Endometrial microvascular endothelial cells (primary cell): ENCODE data around the gene RPS18. TPM values are rescaled to one million over a fixed set of nuclear protein-coding genes. Genes with fewer than 3 reads are reported as not detected.

Experiments
- total RNA-seq: library from RNA; depleted of rRNA; stranded (reverse); fragments of >200 nt; gene quantifications from one replicate; pipeline ENCODE4 v1.2.3, GENCODE V29; 2015; ENCODE audit errors: inconsistent ontology term

Gene RPS18
- total RNA-seq, 1 donor from 2014 or later = 3,623 TPM

Other genes starting within 250 kb of the RPS18 start
- 8.6 TPM for gene HLA-DPA1, start 198.4 kb upstream of the RPS18 start, total RNA-seq
- gene HLA-DPB1, start 196.1 kb upstream of the RPS18 start, total RNA-seq = 36.7 TPM
- gene COL11A2, start 79.6 kb upstream of the RPS18 start, total RNA-seq = not detected
- 19.3 TPM for gene RXRB, start 71.4 kb upstream of the RPS18 start, total RNA-seq
- gene SLC39A7, start 71.2 kb upstream of the RPS18 start, total RNA-seq = 102 TPM
- 6.0 TPM for gene HSD17B8, start 67.4 kb upstream of the RPS18 start, total RNA-seq
- gene RING1, start 63.6 kb upstream of the RPS18 start, total RNA-seq = 9.3 TPM
- 43.4 TPM for gene VPS52, start 199 bp upstream of the RPS18 start, total RNA-seq
- 4.0 TPM for gene B3GALT4, start 5.0 kb downstream of the RPS18 start, total RNA-seq
- gene WDR46, start 17.2 kb downstream of the RPS18 start, total RNA-seq = 75.1 TPM
- 59.0 TPM for gene PFDN6, start 17.5 kb downstream of the RPS18 start, total RNA-seq
- gene RGL2, start 26.9 kb downstream of the RPS18 start, total RNA-seq = 40.3 TPM
- gene TAPBP, start 42.0 kb downstream of the RPS18 start, total RNA-seq = 112 TPM
- gene ZBTB22, start 45.7 kb downstream of the RPS18 start, total RNA-seq = 29.3 TPM
- gene DAXX, start 50.9 kb downstream of the RPS18 start, total RNA-seq = 44.5 TPM
- 55.4 TPM for gene KIFC1, start 119.7 kb downstream of the RPS18 start, total RNA-seq
- 20.3 TPM for gene PHF1, start 138.9 kb downstream of the RPS18 start, total RNA-seq
- gene CUTA, start 146.0 kb downstream of the RPS18 start, total RNA-seq = 117 TPM
- gene SYNGAP1, start 148.0 kb downstream of the RPS18 start, total RNA-seq = 1.7 TPM
- gene ZBTB9, start 182.5 kb downstream of the RPS18 start, total RNA-seq = 8.1 TPM